Uterus (tissue), 2 donors: ENCODE results near the gene ACTR5.

ENCODE experiments used
- POLR2A ChIP-seq, 2 donors: fragments of 450-650 bp; IDR thresholded peaks; one replicate each; pipeline ENCODE4 v1.6.1; 2016; ENCODE audit warnings: antibody characterized with exemption in 2 of 2, mild to moderate bottlenecking in 1 of 2, moderate library complexity in 1 of 2
- TF ChIP-seq, protein P1 (sequence below), 4 experiments: fragments of 200-600 bp in 2 of 4; fragments of 450-650 bp in 2 of 4; sonication (generic) in 2 of 4; IDR thresholded peaks; one replicate each; pipeline ENCODE4 v1.5.1; 2016 to 2019; ENCODE audit warnings: antibody characterized with exemption in 4 of 4, mild to moderate bottlenecking in 2 of 4, moderate library complexity in 1 of 4

DNA sequence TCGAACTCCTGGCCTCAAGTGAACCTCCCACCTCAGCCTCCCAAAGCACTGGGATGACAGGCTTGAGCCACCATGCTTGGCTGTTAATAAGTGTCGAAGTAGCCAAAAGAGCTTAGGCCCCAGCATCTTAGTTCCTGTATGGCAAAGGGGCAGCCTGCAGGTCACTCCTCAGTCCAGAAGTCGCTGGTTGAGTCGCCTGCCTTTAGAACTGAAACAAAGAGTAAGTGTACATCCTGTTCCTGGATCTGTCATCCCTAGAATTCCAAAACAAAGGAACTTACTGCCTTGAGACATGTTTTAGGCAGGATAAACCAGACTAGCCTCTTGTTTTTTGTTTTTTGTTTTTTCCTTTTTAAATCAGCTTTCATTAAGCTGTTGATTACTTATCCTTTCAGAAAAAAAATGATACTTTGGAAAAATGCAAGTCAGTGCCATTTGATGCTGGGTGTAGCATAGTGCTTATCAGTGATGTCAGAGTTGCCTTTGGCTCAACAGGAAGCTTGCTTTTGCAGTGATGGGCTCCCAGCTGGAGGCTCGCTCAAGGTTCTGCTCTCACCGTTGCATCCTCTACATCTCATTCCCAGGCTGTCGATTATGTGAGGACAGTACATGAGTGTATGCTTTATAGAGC is 9.0 kb downstream of the ACTR5 start:
- TF ChIP-seq, protein P1, sequence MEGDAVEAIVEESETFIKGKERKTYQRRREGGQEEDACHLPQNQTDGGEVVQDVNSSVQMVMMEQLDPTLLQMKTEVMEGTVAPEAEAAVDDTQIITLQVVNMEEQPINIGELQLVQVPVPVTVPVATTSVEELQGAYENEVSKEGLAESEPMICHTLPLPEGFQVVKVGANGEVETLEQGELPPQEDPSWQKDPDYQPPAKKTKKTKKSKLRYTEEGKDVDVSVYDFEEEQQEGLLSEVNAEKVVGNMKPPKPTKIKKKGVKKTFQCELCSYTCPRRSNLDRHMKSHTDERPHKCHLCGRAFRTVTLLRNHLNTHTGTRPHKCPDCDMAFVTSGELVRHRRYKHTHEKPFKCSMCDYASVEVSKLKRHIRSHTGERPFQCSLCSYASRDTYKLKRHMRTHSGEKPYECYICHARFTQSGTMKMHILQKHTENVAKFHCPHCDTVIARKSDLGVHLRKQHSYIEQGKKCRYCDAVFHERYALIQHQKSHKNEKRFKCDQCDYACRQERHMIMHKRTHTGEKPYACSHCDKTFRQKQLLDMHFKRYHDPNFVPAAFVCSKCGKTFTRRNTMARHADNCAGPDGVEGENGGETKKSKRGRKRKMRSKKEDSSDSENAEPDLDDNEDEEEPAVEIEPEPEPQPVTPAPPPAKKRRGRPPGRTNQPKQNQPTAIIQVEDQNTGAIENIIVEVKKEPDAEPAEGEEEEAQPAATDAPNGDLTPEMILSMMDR (IDR thresholded peaks at IDR 0.05): no peak
- TF ChIP-seq POLR2A (IDR thresholded peaks at IDR 0.05): no peak
